K562 (cell line): ENCODE measurements around the gene CRADD. TPM values are rescaled to one million over a fixed set of nuclear protein-coding genes. Genes with fewer than 3 reads are reported as not detected.

Experiments used
- RBM14 ChIP-seq: fragments of 200-400 bp; formaldehyde crosslinking; IDR thresholded peaks from 2 replicates; pipeline ENCODE4 v1.6.1; 2018; ENCODE audit warnings: low read depth, mild to moderate bottlenecking, low read length, moderate library complexity, borderline replicate concordance; ENCODE audit not compliant: insufficient read depth
- RBM22 ChIP-seq: fragments of 200-400 bp; formaldehyde crosslinking; IDR thresholded peaks from 2 replicates; pipeline ENCODE4 v1.6.1; 2018; ENCODE audit warnings: low read length, low read depth; ENCODE audit not compliant: poor library complexity, severe bottlenecking
- RUNX1 ChIP-seq: sonication (generic); IDR thresholded peaks from 2 replicates; pipeline ENCODE4 v1.6.1; 2016; ENCODE audit warnings: antibody characterized with exemption, low read depth
- TOE1 ChIP-seq, 2 experiments: fragments of 450-650 bp in 1 of 2; sonication (generic) in 1 of 2; formaldehyde crosslinking in 1 of 2; IDR thresholded peaks; 2 replicates each; pipeline versions ENCODE4 v1.7.1 to v1.8.0; 2016 to 2022; ENCODE audit warnings: borderline replicate concordance in 2 of 2, mild to moderate bottlenecking in 2 of 2, antibody characterized with exemption in 1 of 2, inconsistent platforms in 1 of 2, low read depth in 1 of 2, missing genetic modification reagents in 1 of 2, moderate library complexity in 1 of 2
- YY1 ChIP-seq, 3 experiments: IDR thresholded peaks; 2 replicates each; pipeline ENCODE4 v1.6.1; 2011; ENCODE audit warnings: low read length in 2 of 3, mild to moderate bottlenecking in 2 of 3, moderate library complexity in 2 of 3, borderline replicate concordance in 1 of 3, control low read depth in 1 of 3, low read depth in 1 of 3; ENCODE audit not compliant: insufficient read depth in 3 of 3, insufficient replicate concordance in 2 of 3, control insufficient read depth in 1 of 3, insufficient read length in 1 of 3; ENCODE audit errors: extremely low read depth in 1 of 3
- ZFP30 ChIP-seq: fragments of 250-450 bp; sonication (Bioruptor Pico); IDR thresholded peaks from 2 replicates; pipeline ENCODE4 v1.8.0; 2022; ENCODE audit warnings: moderate library complexity, mild to moderate bottlenecking, inconsistent platforms, borderline replicate concordance
- ZNF239 ChIP-seq: fragments of 250-450 bp; sonication (Bioruptor Pico); IDR thresholded peaks from 2 replicates; pipeline ENCODE4 v1.4.0; 2020; ENCODE audit warnings: mild to moderate bottlenecking
- ZNF507 ChIP-seq: conservative IDR thresholded peaks from 2 replicates; pipeline ENCODE4 v1.6.1; 2017; ENCODE audit warnings: missing genetic modification characterization, missing compliant biosample characterization
- ZNF586 ChIP-seq: fragments of 450-650 bp; formaldehyde crosslinking; conservative IDR thresholded peaks from 2 replicates; pipeline ENCODE4 v1.4.0; 2020; ENCODE audit warnings: mild to moderate bottlenecking, moderate library complexity
- ZNF644 ChIP-seq: fragments of 200-800 bp; sonication (Bioruptor generic); IDR thresholded peaks from 2 replicates; pipeline ENCODE4 v1.6.1; 2016; ENCODE audit warnings: low read depth, missing genetic modification characterization, missing compliant biosample characterization
- polyA plus RNA-seq, 8 experiments: library from polyadenylated mRNA; depleted of rRNA in 4 of 8; stranded (reverse) in 5 of 8; unstranded in 3 of 8; fragments of >200 nt; fragmentation: Nextera tagmentation in 2 of 8; fragmentation: Illumina TruSeq in 1 of 8; extraction: Ambion mirVana in 2 of 8; extraction: Trizol in 1 of 8; gene quantifications; 2 replicates each; pipeline versions ENCODE4 v1.2.1 to v1.2.3, GENCODE V29; 2011 to 2014; ENCODE audit warnings: inconsistent platforms in 1 of 8, missing spikeins in 1 of 8
- total RNA-seq, 7 experiments: library from RNA; depleted of rRNA in 6 of 7; stranded (reverse); fragments of >200 nt in 6 of 7; fragmentation: Illumina TruSeq in 2 of 7; extraction: Trizol in 2 of 7; gene quantifications; 2 replicates each; pipeline versions ENCODE4 v1.2.1 to v1.2.3, GENCODE V29; 2011 to 2021; ENCODE audit warnings: low replicate concordance in 1 of 7
- TF ChIP-seq, protein P1 (sequence below): sonication (generic); formaldehyde crosslinking; IDR thresholded peaks from 2 replicates; pipeline ENCODE4 v1.8.0; 2022; ENCODE audit warnings: missing genetic modification reagents, mild to moderate bottlenecking, moderate library complexity, borderline replicate concordance
- TF ChIP-seq, protein P2 (sequence below): fragments of 450-650 bp; IDR thresholded peaks from 2 replicates; pipeline ENCODE4 v1.6.1; 2016; ENCODE audit warnings: mild to moderate bottlenecking, moderate library complexity

Gene CRADD
- total and polyA plus RNA-seq, 9 of the 15 experiments (the other 6 are each of a cell fraction or from before 2014, with no cell fraction given), result 20.5 to 41.1 (median 25.9) TPM

GRCh38 chr12:93677195-93678064 lies at the start of gene CRADD (continued):
- TF ChIP-seq, protein P1, sequence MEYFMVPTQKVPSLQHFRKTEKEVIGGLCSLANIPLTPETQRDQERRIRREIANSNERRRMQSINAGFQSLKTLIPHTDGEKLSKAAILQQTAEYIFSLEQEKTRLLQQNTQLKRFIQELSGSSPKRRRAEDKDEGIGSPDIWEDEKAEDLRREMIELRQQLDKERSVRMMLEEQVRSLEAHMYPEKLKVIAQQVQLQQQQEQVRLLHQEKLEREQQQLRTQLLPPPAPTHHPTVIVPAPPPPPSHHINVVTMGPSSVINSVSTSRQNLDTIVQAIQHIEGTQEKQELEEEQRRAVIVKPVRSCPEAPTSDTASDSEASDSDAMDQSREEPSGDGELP (CRISPR knock-in tag), result peak; percentile 53; the same call in 1 of the 2 replicates
- peak; percentile 99 to 100 (median 100) for TF ChIP-seq YY1 (IDR thresholded peaks at IDR 0.05; ENCODE audit: borderline replicate concordance in 1 of 3, control insufficient read depth in 1 of 3, extremely low read depth in 1 of 3, insufficient read depth in 3 of 3, insufficient read length in 1 of 3, insufficient replicate concordance in 2 of 3, low read depth in 1 of 3, low read length in 2 of 3)
- no peak for TF ChIP-seq ZNF239 (CRISPR knock-in tag)
- no peak for TF ChIP-seq RBM22
- TF ChIP-seq, protein P2, sequence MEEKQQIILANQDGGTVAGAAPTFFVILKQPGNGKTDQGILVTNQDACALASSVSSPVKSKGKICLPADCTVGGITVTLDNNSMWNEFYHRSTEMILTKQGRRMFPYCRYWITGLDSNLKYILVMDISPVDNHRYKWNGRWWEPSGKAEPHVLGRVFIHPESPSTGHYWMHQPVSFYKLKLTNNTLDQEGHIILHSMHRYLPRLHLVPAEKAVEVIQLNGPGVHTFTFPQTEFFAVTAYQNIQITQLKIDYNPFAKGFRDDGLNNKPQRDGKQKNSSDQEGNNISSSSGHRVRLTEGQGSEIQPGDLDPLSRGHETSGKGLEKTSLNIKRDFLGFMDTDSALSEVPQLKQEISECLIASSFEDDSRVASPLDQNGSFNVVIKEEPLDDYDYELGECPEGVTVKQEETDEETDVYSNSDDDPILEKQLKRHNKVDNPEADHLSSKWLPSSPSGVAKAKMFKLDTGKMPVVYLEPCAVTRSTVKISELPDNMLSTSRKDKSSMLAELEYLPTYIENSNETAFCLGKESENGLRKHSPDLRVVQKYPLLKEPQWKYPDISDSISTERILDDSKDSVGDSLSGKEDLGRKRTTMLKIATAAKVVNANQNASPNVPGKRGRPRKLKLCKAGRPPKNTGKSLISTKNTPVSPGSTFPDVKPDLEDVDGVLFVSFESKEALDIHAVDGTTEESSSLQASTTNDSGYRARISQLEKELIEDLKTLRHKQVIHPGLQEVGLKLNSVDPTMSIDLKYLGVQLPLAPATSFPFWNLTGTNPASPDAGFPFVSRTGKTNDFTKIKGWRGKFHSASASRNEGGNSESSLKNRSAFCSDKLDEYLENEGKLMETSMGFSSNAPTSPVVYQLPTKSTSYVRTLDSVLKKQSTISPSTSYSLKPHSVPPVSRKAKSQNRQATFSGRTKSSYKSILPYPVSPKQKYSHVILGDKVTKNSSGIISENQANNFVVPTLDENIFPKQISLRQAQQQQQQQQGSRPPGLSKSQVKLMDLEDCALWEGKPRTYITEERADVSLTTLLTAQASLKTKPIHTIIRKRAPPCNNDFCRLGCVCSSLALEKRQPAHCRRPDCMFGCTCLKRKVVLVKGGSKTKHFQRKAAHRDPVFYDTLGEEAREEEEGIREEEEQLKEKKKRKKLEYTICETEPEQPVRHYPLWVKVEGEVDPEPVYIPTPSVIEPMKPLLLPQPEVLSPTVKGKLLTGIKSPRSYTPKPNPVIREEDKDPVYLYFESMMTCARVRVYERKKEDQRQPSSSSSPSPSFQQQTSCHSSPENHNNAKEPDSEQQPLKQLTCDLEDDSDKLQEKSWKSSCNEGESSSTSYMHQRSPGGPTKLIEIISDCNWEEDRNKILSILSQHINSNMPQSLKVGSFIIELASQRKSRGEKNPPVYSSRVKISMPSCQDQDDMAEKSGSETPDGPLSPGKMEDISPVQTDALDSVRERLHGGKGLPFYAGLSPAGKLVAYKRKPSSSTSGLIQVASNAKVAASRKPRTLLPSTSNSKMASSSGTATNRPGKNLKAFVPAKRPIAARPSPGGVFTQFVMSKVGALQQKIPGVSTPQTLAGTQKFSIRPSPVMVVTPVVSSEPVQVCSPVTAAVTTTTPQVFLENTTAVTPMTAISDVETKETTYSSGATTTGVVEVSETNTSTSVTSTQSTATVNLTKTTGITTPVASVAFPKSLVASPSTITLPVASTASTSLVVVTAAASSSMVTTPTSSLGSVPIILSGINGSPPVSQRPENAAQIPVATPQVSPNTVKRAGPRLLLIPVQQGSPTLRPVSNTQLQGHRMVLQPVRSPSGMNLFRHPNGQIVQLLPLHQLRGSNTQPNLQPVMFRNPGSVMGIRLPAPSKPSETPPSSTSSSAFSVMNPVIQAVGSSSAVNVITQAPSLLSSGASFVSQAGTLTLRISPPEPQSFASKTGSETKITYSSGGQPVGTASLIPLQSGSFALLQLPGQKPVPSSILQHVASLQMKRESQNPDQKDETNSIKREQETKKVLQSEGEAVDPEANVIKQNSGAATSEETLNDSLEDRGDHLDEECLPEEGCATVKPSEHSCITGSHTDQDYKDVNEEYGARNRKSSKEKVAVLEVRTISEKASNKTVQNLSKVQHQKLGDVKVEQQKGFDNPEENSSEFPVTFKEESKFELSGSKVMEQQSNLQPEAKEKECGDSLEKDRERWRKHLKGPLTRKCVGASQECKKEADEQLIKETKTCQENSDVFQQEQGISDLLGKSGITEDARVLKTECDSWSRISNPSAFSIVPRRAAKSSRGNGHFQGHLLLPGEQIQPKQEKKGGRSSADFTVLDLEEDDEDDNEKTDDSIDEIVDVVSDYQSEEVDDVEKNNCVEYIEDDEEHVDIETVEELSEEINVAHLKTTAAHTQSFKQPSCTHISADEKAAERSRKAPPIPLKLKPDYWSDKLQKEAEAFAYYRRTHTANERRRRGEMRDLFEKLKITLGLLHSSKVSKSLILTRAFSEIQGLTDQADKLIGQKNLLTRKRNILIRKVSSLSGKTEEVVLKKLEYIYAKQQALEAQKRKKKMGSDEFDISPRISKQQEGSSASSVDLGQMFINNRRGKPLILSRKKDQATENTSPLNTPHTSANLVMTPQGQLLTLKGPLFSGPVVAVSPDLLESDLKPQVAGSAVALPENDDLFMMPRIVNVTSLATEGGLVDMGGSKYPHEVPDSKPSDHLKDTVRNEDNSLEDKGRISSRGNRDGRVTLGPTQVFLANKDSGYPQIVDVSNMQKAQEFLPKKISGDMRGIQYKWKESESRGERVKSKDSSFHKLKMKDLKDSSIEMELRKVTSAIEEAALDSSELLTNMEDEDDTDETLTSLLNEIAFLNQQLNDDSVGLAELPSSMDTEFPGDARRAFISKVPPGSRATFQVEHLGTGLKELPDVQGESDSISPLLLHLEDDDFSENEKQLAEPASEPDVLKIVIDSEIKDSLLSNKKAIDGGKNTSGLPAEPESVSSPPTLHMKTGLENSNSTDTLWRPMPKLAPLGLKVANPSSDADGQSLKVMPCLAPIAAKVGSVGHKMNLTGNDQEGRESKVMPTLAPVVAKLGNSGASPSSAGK, result no peak; the same call in 1 of the 2 replicates
- peak; percentile 97 for TF ChIP-seq ZNF644 (tag)
- peak; percentile 39; the same call in 1 of the 2 replicates for TF ChIP-seq TOE1 (IDR thresholded peaks at IDR 0.05; ENCODE audit: borderline replicate concordance)
- TF ChIP-seq TOE1 (CRISPR knock-in tag; IDR thresholded peaks at IDR 0.05; ENCODE audit: borderline replicate concordance, low read depth), result no peak
- TF ChIP-seq RBM14, result no peak
- TF ChIP-seq ZFP30, result no peak
- TF ChIP-seq RUNX1, result 0 out of 2 replicates have a peak, but pooled peaks have one; percentile 23
- no peak for TF ChIP-seq ZNF507
- TF ChIP-seq ZNF586, result no peak
